Uterus (tissue), 2 donors: Measurements from ENCODE around the gene KLHL15.

ENCODE experiments used
- CTCF ChIP-seq, 4 experiments: fragments of 200-600 bp in 2 of 4; fragments of 450-650 bp in 2 of 4; sonication (generic) in 2 of 4; IDR thresholded peaks; one replicate each; pipeline ENCODE4 v1.5.1; 2016 to 2019; ENCODE audit warnings: antibody characterized with exemption in 4 of 4, mild to moderate bottlenecking in 2 of 4, moderate library complexity in 1 of 4
- POLR2A ChIP-seq, 2 donors: fragments of 450-650 bp; IDR thresholded peaks; one replicate each; pipeline ENCODE4 v1.6.1; 2016; ENCODE audit warnings: antibody characterized with exemption in 2 of 2, mild to moderate bottlenecking in 1 of 2, moderate library complexity in 1 of 2

- TF ChIP-seq CTCF (IDR thresholded peaks at IDR 0.05) (no peak), POLR2A (IDR thresholded peaks at IDR 0.05) (no peak)
Observed at GRCh38 chrX:23999671-24000070, 27.3 kb downstream of the KLHL15 start.
